K562 (cell line): ENCODE results near the gene ARID3B.

Experiments
- ETV6 ChIP-seq, 3 experiments: fragments of 150-350 bp in 1 of 3; sonication (generic) in 1 of 3; formaldehyde crosslinking in 1 of 3; IDR thresholded peaks; 2 replicates each; pipeline versions ENCODE4 v1.6.1 to v1.8.0; 2014 to 2022; ENCODE audit warnings: borderline replicate concordance in 2 of 3, low read depth in 2 of 3, antibody characterized with exemption in 1 of 3, low read length in 1 of 3, mild to moderate bottlenecking in 1 of 3, missing genetic modification reagents in 1 of 3
- FIP1L1 ChIP-seq: fragments of 200-400 bp; formaldehyde crosslinking; IDR thresholded peaks from 2 replicates; pipeline ENCODE4 v1.6.1; 2018; ENCODE audit warnings: mild to moderate bottlenecking, low read depth, low read length; ENCODE audit not compliant: poor library complexity, severe bottlenecking
- IRF2 ChIP-seq: sonication (generic); formaldehyde crosslinking; IDR thresholded peaks from 2 replicates; pipeline ENCODE4 v1.8.1; 2022; ENCODE audit warnings: mild to moderate bottlenecking, missing genetic modification reagents
- TCF7 ChIP-seq: sonication (generic); IDR thresholded peaks from 2 replicates; pipeline ENCODE4 v1.6.1; 2016; ENCODE audit warnings: antibody characterized with exemption, borderline replicate concordance
- UBTF ChIP-seq, 2 experiments: IDR thresholded peaks; 2 replicates each; pipeline ENCODE4 v1.6.1; 2012; ENCODE audit warnings: improper control_type of control experiment in 2 of 2, low read depth in 2 of 2, low read length in 2 of 2, borderline replicate concordance in 1 of 2

GRCh38 chr15:74565381-74566085 is 24.5 kb downstream of the ARID3B start:
- no peak for TF ChIP-seq IRF2 (CRISPR knock-in tag)
- no peak for TF ChIP-seq TCF7
- TF ChIP-seq UBTF (IDR thresholded peaks at IDR 0.05; ENCODE audit: borderline replicate concordance in 1 of 2, low read depth in 2 of 2, low read length in 2 of 2): no peak
- no peak for TF ChIP-seq ETV6 (IDR thresholded peaks at IDR 0.05; ENCODE audit: borderline replicate concordance in 1 of 2, low read depth in 2 of 2, low read length in 1 of 2)
- no peak for TF ChIP-seq ETV6 (CRISPR knock-in tag; IDR thresholded peaks at IDR 0.05; ENCODE audit: borderline replicate concordance)
- no peak for TF ChIP-seq FIP1L1
